Measurements from ENCODE around the gene TARBP2. TPM values are rescaled to one million over a fixed set of nuclear protein-coding genes. Genes with fewer than 3 reads are reported as not detected.

Gene TARBP2
- total RNA-seq, 1 experiment from 2014 or later = 47.8 TPM

GRCh38 chr12:53536962-53537361 is 35.9 kb downstream of the TARBP2 start:
- ChIA-PET POLR2A (ENCODE audit: unreplicated experiment) (no interaction called here), CTCF (no interaction called here)
- Histone ChIP-seq H3K9me2 (ENCODE audit: insufficient read depth) (no peaks in the 10 kb centered on the region), H3K4me2 (no peak overlapping the region), H2AFZ (no peak overlapping the region), H3K4me1 (replicated peaks; ENCODE audit: insufficient read depth) (peaks cover 33% of the 10 kb centered on the region), H4K20me1 (ENCODE audit: insufficient read depth) (no peaks in the 10 kb centered on the region), H3K9me3 (ENCODE audit: insufficient read depth, low read depth) (no peaks in the 10 kb centered on the region), H3K4me3 (no peak overlapping the region), H3K79me2 (ENCODE audit: low read depth) (no peaks in the 10 kb centered on the region), H3F3A (ENCODE audit: insufficient read depth, low read depth) (peaks cover 38% of the 10 kb centered on the region), H3K27ac (no peak overlapping the region), H3K27me3 (ENCODE audit: insufficient read depth, low read depth) (no peaks in the 10 kb centered on the region), H3K36me3 (ENCODE audit: low read depth) (peaks cover 39% of the 10 kb centered on the region)
- no peak for DNase-seq
- BruUV-seq (replicated peaks) = no TSS peak
- TF ChIP-seq CTCF (conservative IDR thresholded peaks at IDR 0.05) = no peak
- no peak for TF ChIP-seq EZH2 (IDR thresholded peaks at IDR 0.05; ENCODE audit: low read depth)
- intact Hi-C loops (cut with micrococcal nuclease; ENCODE audit: unreplicated experiment) = no loop called here

GRCh38 chr12:53538209-53538689 is 37.2 kb downstream of the TARBP2 start:
- H3F3A ChIP-seq (ENCODE audit: insufficient read depth, low read depth) = peaks cover 38% of the 10 kb centered on the region
- POLR2A ChIA-PET (ENCODE audit: unreplicated experiment) = no interaction called here
- peak overlapping the region; percentile 73 for H3K27ac ChIP-seq
- H3K27me3 ChIP-seq (ENCODE audit: insufficient read depth, low read depth) = no peaks in the 10 kb centered on the region
- TF ChIP-seq CTCF (conservative IDR thresholded peaks at IDR 0.05) (no peak), EZH2 (IDR thresholded peaks at IDR 0.05; ENCODE audit: low read depth) (no peak)
- H3K4me1 ChIP-seq (replicated peaks; ENCODE audit: insufficient read depth) = peaks cover 33% of the 10 kb centered on the region
- intact Hi-C loops (cut with micrococcal nuclease; ENCODE audit: unreplicated experiment) = no loop called here
- H2AFZ ChIP-seq = no peak overlapping the region
- peaks cover 31% of the 10 kb centered on the region; the same call in 1 of the 2 replicates for H3K36me3 ChIP-seq (ENCODE audit: low read depth)
- CTCF ChIA-PET = interaction anchor here (0.7 kb wide), 1 partner anchor 850 kb away, joined by 3 read pairs; no protein-coding TSS in a partner anchor
- no peaks in the 10 kb centered on the region for H3K79me2 ChIP-seq (ENCODE audit: low read depth)
- no peaks in the 10 kb centered on the region for H3K9me2 ChIP-seq (ENCODE audit: insufficient read depth)
- BruUV-seq (replicated peaks) = no TSS peak
- peak; percentile 42 to 92 for DNase-seq
- no peaks in the 10 kb centered on the region for H4K20me1 ChIP-seq (ENCODE audit: insufficient read depth)
- no peaks in the 10 kb centered on the region for H3K9me3 ChIP-seq (ENCODE audit: insufficient read depth, low read depth)
- H3K4me3 ChIP-seq = no peak overlapping the region
- peak overlapping the region; percentile 65 for H3K4me2 ChIP-seq

GRCh38 chr12:53539526-53539925 is 38.4 kb downstream of the TARBP2 start:
- no peaks in the 10 kb centered on the region for H3K9me2 ChIP-seq (ENCODE audit: insufficient read depth)
- no peak overlapping the region for H3K4me3 ChIP-seq
- H3K79me2 ChIP-seq (ENCODE audit: low read depth) = no peaks in the 10 kb centered on the region
- no peaks in the 10 kb centered on the region for H3K9me3 ChIP-seq (ENCODE audit: insufficient read depth, low read depth)
- H2AFZ ChIP-seq = no peak overlapping the region
- H3K4me2 ChIP-seq = peak overlapping the region; percentile 65
- no peak for DNase-seq
- peak overlapping the region; percentile 73; the same call in 1 of the 2 replicates for H3K27ac ChIP-seq
- H4K20me1 ChIP-seq (ENCODE audit: insufficient read depth) = no peaks in the 10 kb centered on the region
- H3K4me1 ChIP-seq (replicated peaks; ENCODE audit: insufficient read depth) = peaks cover 33% of the 10 kb centered on the region
- ChIA-PET CTCF (no interaction called here), POLR2A (ENCODE audit: unreplicated experiment) (interaction anchor here (0.6 kb wide), 2 partner anchors 22 to 38 kb away, joined by 3 to 5 read pairs; partner anchors contain the start of gene TARBP2)
- no peak for TF ChIP-seq CTCF (conservative IDR thresholded peaks at IDR 0.05)
- TF ChIP-seq EZH2 (IDR thresholded peaks at IDR 0.05; ENCODE audit: low read depth) = no peak
- H3K27me3 ChIP-seq (ENCODE audit: insufficient read depth, low read depth) = no peaks in the 10 kb centered on the region
- peaks cover 38% of the 10 kb centered on the region for H3F3A ChIP-seq (ENCODE audit: insufficient read depth, low read depth)
- peaks cover 27% of the 10 kb centered on the region; the same call in 1 of the 2 replicates for H3K36me3 ChIP-seq (ENCODE audit: low read depth)
- no TSS peak for BruUV-seq (replicated peaks)
- intact Hi-C loops (cut with micrococcal nuclease; ENCODE audit: unreplicated experiment) = no loop called here

All from PC-9 (cell line).